HUDEP-2 (cell line): Measurements from ENCODE around the gene CCBE1.
"Not testable (repeated sequence)": the region's sequence is repeated elsewhere in the genome, so short reads cannot be mapped to it uniquely, and the experiment has no call there.

Experiments used
- DNase-seq, 76 experiments: peaks; one replicate each; lab custom pipeline; 2025; ENCODE audit not compliant: unreplicated experiment in 76 of 76; lab: John Stamatoyannopoulos, UW

The CCBE1 gene

GRCh38 chr18:59659508-59660170 is 37.6 kb downstream of the CCBE1 start:
- DNase-seq, result no peak

- DNase-seq, result no peak
These were observed 38.3 kb downstream of the CCBE1 start for GRCh38 chr18:59658941-59659340.

- DNase-seq, result no peak
These were observed 40.2 kb downstream of the CCBE1 start for GRCh38 chr18:59657012-59657411.

GRCh38 chr18:59656373-59656887 is 40.8 kb downstream of the CCBE1 start:
- DNase-seq, result no peak

- no peak for DNase-seq
These were observed 41.5 kb downstream of the CCBE1 start for GRCh38 chr18:59655676-59656075.

- DNase-seq, result no peak
These were observed 46.2 kb downstream of the CCBE1 start for GRCh38 chr18:59651071-59651470.

GRCh38 chr18:59650266-59650820 is 46.9 kb downstream of the CCBE1 start:
- DNase-seq, result no peak

GRCh38 chr18:59649591-59649990 is 47.6 kb downstream of the CCBE1 start:
- no peak for DNase-seq

GRCh38 chr18:59648469-59648868 is 48.8 kb downstream of the CCBE1 start:
- not testable (repeated sequence) for DNase-seq

- no peak for DNase-seq
These were observed 50.3 kb downstream of the CCBE1 start for GRCh38 chr18:59646963-59647307.

GRCh38 chr18:59646228-59646962 is 50.8 kb downstream of the CCBE1 start:
- peak in 2 of 76 experiments; percentile 13 to 15 for DNase-seq

- no peak for DNase-seq
These were observed 53.5 kb downstream of the CCBE1 start for GRCh38 chr18:59643740-59644139.

GRCh38 chr18:59640721-59641120 is 56.5 kb downstream of the CCBE1 start:
- DNase-seq, result no peak

GRCh38 chr18:59639821-59640220 is 57.4 kb downstream of the CCBE1 start:
- no peak for DNase-seq

GRCh38 chr18:59639136-59639535 is 58.1 kb downstream of the CCBE1 start:
- DNase-seq, result no peak

GRCh38 chr18:59633961-59634485 is 63.2 kb downstream of the CCBE1 start:
- DNase-seq, result no peak

- no peak for DNase-seq
These were observed 63.9 kb downstream of the CCBE1 start for GRCh38 chr18:59633317-59633716.

GRCh38 chr18:59631583-59632181 is 65.5 kb downstream of the CCBE1 start:
- peak in 4 of 76 experiments; percentile 1 to 20 (median 10) for DNase-seq

- DNase-seq, result no peak
These were observed 67.3 kb downstream of the CCBE1 start for GRCh38 chr18:59629894-59630293.

GRCh38 chr18:59628995-59629394 is 68.2 kb downstream of the CCBE1 start:
- DNase-seq, result no peak

- DNase-seq, result no peak
These were observed 69.8 kb downstream of the CCBE1 start for GRCh38 chr18:59627414-59627813.
